Hepatocyte (in vitro differentiated cells): ENCODE measurements around the gene RALGAPB.

Experiments used
- EZH2 ChIP-seq: fragments of 200-600 bp; sonication (generic); IDR thresholded peaks from 2 replicates; pipeline ENCODE4 v1.6.1; 2016; ENCODE audit warnings: antibody characterized with exemption, mild to moderate bottlenecking, borderline replicate concordance
- TF ChIP-seq, protein P1 (sequence below): fragments of 200-600 bp; sonication (generic); IDR thresholded peaks from 2 replicates; pipeline ENCODE4 v1.5.1; 2016; ENCODE audit warnings: antibody characterized with exemption, mild to moderate bottlenecking; ENCODE audit not compliant: poor library complexity

DNA sequence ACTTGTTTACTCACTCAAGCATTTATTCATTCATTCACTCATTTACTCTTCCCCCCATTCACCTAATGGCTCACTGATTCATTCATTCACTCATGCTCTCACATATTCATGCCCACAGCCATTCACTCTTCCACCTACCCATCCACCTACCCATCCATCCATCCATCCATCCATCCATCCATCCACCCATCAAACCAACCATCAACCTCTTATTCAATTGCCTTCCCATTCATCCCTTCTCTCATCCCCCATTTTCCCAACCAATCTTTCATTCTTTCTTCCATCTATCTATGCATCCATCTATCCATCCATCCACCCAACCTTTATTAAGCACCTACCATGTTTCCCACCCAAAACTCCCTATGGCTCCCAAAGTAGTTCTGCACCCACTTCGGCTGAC, 127.4 kb downstream of the RALGAPB start:
- TF ChIP-seq, protein P1, sequence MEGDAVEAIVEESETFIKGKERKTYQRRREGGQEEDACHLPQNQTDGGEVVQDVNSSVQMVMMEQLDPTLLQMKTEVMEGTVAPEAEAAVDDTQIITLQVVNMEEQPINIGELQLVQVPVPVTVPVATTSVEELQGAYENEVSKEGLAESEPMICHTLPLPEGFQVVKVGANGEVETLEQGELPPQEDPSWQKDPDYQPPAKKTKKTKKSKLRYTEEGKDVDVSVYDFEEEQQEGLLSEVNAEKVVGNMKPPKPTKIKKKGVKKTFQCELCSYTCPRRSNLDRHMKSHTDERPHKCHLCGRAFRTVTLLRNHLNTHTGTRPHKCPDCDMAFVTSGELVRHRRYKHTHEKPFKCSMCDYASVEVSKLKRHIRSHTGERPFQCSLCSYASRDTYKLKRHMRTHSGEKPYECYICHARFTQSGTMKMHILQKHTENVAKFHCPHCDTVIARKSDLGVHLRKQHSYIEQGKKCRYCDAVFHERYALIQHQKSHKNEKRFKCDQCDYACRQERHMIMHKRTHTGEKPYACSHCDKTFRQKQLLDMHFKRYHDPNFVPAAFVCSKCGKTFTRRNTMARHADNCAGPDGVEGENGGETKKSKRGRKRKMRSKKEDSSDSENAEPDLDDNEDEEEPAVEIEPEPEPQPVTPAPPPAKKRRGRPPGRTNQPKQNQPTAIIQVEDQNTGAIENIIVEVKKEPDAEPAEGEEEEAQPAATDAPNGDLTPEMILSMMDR, result no peak
- no peak for TF ChIP-seq EZH2
